Stomach (tissue), 4 donors: ENCODE measurements around the gene DCTN4.

Source experiments
- CTCF ChIP-seq, 7 experiments: fragments of 450-650 bp in 4 of 7; fragments of 200-600 bp in 3 of 7; sonication (generic) in 3 of 7; IDR thresholded peaks; one replicate each; pipeline ENCODE4 v1.5.1; 2016 to 2019; ENCODE audit warnings: antibody characterized with exemption in 7 of 7, control low read depth in 2 of 7, mild to moderate bottlenecking in 1 of 7
- POLR2A ChIP-seq, 4 donors: fragments of 450-650 bp; IDR thresholded peaks; one replicate each; pipeline ENCODE4 v1.6.1; 2016; ENCODE audit warnings: antibody characterized with exemption in 4 of 4, control low read depth in 2 of 4, mild to moderate bottlenecking in 1 of 4, moderate library complexity in 1 of 4

DNA sequence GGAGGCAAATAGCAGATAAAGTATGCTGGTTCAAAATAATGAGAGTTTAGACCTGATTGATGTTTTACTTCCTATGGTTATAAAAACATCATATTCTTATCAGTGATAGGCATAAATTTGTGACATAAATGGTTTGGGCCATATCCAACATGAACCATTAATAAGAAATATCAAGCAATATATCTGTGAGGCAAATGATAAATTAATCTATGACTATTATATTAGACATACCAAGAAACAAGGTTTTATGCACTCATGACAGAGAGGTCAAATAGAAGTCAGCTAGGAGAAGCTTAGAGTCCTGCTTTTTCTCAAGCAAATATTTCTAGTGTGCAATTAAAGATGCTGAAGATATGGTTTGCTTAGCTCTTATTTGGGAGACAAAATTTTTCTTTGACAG, 30.2 kb upstream of the DCTN4 start:
- TF ChIP-seq POLR2A (IDR thresholded peaks at IDR 0.05) (no peak), CTCF (IDR thresholded peaks at IDR 0.05) (no peak)
